GM21528 (cell line): Measurements from ENCODE around the gene LMTK3.

Experiments
- ATAC-seq: cut with Tn5 transposase; IDR thresholded peaks from one replicate; pipeline ENCODE4 v1.9.1; 2021; ENCODE audit warnings: mild to moderate bottlenecking, moderate library complexity; ENCODE audit not compliant: unreplicated experiment, low FRiP score

Gene LMTK3

DNA sequence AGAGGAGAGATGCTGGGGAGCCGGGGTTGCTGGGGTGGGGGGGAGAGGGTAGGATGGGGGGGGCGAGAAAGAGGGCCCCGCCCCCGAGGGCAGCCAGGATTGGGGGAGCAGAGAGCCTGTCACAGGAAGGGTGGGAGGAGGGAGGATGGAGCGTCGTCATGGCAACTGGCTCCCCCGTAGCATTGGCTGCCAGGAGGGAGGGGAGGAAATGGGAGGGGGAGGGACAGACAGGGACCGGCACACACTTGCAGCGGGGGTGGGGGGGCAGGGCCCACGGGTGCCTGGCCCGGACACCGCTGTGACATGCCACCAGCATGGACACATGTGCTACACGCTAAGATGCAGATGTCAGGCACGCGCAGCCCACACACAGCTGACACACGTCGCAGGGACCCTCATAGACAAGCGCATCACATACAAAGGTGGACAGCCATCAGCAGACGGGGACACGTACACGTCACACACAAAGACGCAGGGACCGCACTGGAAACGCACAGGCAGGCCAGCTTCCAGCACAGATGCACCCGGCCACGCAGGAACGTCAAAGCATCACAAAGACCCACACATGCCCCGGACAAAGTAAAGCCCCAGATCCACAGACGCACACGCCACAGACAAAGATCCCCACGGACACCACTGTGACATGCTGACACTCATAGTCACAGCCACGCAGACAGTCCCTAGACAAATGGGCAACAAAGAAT, at the start of gene LMTK3:
Gene LMTK3, minus strand, starts transcription at position 36 of the 704 bp plus-strand sequence. CDS start 259 bp downstream, outside the sequence.
- no peak for ATAC-seq

GRCh38 chr19:48561412-48561811, 49.8 kb upstream of the LMTK3 start:
- ATAC-seq = no peak

GRCh38 chr19:48560095-48560530, 48.5 kb upstream of the LMTK3 start:
- ATAC-seq = no peak

GRCh38 chr19:48558018-48558684, 46.5 kb upstream of the LMTK3 start:
- ATAC-seq = no peak

GRCh38 chr19:48556825-48557224, 45.2 kb upstream of the LMTK3 start:
- no peak for ATAC-seq

DNA sequence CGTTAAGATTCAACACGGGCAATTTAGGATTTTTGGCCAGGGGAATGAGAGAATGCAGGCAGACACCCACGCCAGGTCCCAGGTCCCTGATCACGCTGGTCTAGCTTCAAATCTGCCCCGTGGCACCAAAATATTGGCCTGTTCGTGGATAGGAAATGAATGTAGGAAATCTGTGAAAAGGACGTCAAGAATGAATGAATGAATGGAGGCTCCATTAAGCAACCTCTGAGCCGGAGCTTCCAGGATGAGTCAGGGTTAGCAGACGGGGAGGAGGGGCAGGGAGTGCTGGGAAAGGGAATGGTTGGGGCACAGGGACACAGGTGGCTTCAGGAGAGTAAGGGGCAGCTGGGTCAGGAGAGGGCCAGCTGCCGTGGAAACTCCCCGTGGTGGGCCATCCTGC, 44.5 kb upstream of the LMTK3 start:
- ATAC-seq = no peak

DNA sequence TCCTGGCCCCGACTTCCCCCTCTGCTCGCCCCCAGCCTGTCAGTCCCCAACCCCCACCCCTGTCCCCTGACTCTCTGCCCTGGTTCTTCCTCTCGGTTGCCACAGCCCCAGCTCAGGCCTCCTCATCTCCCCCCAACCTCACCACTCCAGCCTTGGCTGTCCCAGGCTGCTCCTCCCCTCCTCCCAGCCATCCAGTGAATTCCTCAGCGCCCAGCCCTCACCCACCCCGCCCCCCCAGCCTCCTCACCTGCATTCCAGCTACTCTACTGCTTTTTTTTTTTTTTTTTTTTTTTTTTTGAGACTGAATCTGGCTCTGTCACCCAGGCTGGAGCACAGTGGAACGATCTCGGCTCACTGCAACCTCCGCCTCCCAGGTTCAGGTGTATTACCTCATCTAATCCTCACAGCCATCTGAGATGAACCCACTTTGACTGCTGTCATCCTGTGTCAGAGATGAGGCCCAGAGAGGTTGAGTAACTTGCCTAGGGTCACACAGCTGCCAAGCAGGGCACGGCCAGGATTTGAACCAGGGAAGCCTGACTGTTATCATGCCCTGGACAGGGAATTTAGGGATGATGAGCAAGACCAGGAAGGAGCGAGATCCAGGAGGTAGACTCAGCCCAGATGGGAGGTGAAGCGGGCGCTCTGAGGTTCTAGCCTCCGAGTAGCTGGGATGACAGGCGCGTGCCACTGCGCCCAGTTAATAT, 42.9 kb upstream of the LMTK3 start:
- ATAC-seq = no peak

DNA sequence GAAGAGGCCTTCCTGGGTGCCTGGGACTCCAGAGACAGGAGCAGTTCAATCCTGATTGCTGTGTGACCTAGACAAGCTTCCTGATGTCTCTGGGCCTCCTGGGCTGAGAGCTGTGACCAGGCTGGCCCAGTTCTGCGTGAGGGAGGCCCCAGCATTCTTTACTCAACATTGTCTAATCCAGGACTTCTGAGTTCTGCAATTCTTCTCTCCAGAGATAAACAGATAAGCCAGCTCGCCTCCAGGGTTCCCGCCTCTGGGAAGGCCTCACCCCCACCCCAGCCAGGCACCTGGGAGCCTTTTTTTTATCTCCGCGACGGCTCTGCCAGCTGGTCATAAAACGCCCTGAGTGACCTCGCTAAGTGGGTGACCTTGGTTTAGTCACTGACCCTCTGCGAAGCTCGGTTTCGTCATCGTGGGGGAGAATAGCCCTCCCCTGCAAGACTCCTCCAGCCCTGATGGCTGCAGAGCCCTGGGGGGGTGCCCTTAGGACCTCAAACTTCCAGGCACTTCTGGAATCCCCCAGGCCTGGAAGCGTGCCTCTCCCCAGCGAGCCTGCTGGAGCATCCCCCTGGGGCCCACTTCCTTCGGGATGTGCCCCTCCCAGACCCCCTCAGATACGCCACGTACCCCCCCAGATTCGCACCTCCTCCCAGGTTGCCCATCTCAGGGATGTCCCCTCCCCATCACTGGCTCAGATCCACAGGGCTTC, 42.2 kb upstream of the LMTK3 start:
- no peak for ATAC-seq

- no peak for ATAC-seq
Measured at GRCh38 chr19:48552406-48553322, 41.0 kb upstream of the LMTK3 start.

GRCh38 chr19:48551437-48552302, 40.0 kb upstream of the LMTK3 start, which contains the start of gene SULT2B1:
SULT2B1 (plus strand) TSS chr19:48552172; CDS start chr19:48552253, 81 bp downstream.
- no peak for ATAC-seq

DNA sequence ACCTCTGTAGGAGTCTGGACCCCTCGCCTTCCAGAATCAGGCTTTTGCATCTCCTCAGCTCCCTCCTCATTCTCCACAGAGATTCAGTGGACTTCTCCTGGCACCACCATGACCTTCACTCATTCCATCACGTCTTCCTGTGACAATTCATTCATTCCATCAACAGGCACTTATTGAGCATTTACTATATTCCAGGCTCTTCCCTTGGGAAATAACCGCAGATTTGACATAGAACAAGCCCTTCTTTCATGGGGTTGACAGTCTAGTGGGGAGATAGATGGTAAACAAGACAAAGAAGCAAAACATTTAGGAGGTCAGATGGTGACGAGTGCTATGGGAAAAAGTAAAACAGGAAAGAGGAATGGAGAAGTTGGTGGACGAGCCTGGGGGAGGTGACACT, 37.7 kb upstream of the LMTK3 start:
- no peak for ATAC-seq

DNA sequence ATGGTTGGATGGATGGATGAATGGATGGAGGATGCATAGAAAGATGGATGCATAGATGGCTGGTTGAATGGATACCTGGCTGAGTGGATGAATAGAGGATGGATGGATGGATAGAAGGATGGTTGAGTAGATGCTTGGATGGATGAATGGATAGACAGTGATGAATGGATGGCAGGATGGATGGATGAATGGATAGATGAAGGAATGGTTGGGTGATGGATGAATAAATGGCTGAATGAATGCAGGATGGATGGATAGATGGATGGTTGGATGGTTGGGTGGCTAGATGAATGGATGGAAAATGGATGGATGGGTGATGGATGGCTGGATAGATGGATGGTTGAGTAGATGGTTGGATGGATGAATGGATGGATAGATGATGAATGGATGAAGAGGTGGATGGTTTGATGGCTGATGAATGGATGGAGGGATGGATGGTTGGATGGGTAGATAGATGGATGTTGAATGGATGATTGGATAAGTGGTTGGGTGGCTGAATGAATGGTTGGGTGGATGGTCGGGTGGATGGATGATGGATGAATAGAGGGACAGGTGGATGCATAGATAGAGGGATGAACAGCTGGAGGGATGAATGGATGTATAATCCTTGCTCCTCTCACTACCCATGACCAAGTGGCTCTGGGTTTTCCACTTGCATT, 36.7 kb upstream of the LMTK3 start:
- ATAC-seq = no peak

DNA sequence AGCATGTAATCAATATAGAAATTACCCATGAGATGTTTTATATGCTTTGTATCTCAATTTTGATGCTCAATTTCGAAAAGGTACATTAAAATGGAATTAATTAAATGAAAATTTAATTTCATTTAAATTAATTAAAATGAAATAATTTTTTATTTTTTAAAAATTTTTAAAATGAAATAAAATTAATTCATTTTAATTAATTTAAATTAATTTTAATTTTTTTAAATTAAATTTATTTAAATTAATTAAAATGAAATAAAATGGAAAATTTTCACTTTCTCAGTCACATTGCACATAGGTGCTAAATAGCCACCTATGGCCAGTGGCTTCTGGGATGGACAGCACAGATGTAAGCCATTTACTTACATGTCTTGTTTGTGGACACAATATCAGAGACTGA, 36.1 kb upstream of the LMTK3 start:
- no peak for ATAC-seq

DNA sequence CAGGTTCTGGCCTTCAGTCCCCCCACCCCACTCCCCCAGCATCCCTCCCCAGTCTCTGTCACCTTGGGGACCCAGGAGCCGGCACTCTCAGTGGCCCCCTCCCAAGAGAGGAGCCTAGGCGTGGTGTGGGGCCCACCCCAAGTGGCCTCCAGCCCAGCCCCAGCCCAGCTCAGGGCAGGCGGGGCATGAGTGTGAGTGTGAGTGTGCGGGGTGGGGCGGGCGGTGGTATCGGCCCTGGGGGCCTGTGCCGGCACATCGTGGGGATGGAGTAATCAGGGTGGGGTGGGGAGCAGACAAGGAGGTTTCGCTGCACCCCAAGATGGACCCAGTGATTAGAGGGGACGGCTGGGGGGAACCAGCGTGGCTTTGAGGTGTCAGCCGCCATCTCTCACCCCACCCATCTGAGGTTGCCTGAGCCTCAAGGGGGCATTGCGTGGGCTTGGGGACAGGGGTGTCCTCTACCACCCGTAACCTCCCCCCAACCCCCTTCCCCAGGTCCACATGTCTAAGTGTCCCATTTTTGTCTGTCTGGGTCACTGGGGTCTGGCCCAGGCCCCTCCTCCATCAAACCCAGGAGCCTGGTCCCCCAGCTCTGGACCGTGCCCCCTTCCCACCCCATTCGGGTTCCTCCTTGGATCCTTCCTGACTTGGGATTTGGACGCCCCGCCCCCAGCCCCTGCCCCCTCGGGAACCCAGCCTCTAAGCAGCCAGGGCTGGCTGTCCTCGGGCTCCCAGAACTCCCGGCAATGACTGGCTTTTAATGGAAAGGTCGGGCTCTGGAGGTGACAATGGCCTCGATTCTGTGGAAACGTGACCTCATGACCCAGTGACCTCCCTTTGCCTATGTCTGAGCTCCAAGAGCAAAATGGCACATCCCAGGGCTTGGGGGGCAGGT, 33.5 kb upstream of the LMTK3 start:
- ATAC-seq = no peak

DNA sequence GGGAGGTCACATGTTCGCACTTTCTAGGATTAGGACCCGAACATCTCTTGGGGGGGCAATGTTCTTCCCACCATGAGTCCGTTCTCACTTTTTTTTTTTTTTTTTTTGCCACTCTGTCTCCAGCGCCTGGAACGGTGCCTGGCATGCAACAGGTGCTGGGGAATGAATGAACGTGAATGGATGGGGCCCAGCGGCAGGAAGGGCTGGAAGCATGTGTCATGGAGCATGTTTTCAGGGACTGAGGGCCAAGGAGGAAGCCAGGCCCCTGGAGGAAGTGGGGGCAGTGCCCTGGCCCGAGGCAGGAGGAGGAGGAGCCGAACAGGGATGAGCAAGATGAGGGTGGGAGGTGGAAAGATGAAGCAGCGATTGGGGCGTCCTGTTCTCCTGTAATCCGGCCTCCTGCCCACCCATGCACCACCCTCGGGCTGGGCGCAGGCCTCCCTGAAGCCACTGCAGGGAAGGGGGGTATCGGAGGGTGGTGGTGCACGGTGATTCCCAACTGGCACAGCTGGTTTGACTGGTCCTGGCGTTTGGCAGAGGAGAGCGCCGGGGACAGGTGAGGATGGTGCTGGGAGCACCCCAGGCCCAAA, 31.6 kb upstream of the LMTK3 start:
- no peak for ATAC-seq

- ATAC-seq = no peak
Measured at GRCh38 chr19:48541813-48542212, 30.2 kb upstream of the LMTK3 start.

DNA sequence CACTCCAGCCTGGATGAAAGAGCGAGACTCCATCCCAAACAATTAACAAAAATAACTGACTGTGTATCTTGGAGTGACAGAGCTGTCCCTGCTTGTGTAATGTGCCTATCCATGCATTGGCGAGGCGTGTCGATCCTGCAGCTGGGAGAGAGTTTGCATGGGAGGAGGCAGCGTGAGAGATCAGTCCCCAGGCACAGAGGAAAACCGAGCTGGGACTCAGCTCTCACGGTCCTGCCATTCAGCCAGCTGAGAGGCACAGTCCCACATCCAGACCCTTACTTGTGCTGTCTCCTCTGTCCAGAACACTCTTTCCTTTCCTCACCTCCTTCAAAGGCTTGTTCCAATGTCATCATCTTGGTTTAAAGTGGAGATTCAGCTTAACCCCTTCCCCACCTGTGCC, 28.5 kb upstream of the LMTK3 start:
- ATAC-seq = no peak
